ENCODE results near the gene ARSG. TPM values are rescaled to one million over a fixed set of nuclear protein-coding genes. Genes with fewer than 3 reads are reported as not detected.

ARSG gene
- total and polyA plus RNA-seq, 2 of the 8 experiments (the other 6 are each of a cell fraction or from before 2014, with no cell fraction given): 3.3 to 4.0 TPM

GRCh38 chr17:68456339-68457167 lies 165.3 kb downstream of the ARSG start (continued):
- TF ChIP-seq EGR1 (IDR thresholded peaks at IDR 0.05; ENCODE audit: borderline replicate concordance, low read depth, low read length): no peak
- TF ChIP-seq USF2 (IDR thresholded peaks at IDR 0.05; ENCODE audit: low read length): no peak
- no peak for TF ChIP-seq CBX8 (IDR thresholded peaks at IDR 0.05; ENCODE audit: borderline replicate concordance, low read depth, low read length)
- TF ChIP-seq POLR2AphosphoS5 (IDR thresholded peaks at IDR 0.05; ENCODE audit: low read depth, low read length): peak; percentile 60; the same call in 1 of the 2 replicates
- TF ChIP-seq CBX5 (IDR thresholded peaks at IDR 0.05; ENCODE audit: low read depth, low read length): no peak
- no peak for TF ChIP-seq ASH2L (IDR thresholded peaks at IDR 0.05; ENCODE audit: low read length)
- no peak for TF ChIP-seq SAP30 (IDR thresholded peaks at IDR 0.05; ENCODE audit: insufficient read depth, insufficient replicate concordance, low read length)
- TF ChIP-seq CHD7 (IDR thresholded peaks at IDR 0.05; ENCODE audit: insufficient replicate concordance, low read length): no peak
- TF ChIP-seq TAF7 (optimal IDR thresholded peaks at IDR 0.05; ENCODE audit: borderline replicate concordance, low read depth, low read length): no peak

Data from H1 (cell line).